Thymus (tissue), 11 donors: ENCODE data around the gene FAM114A1. TPM values are rescaled to one million over a fixed set of nuclear protein-coding genes. Genes with fewer than 3 reads are reported as not detected.
A peak's percentile ranks its signal among the peaks of the same experiment; 100 is the strongest.

Source experiments
- DNase-seq, 9 donors: peaks; one replicate each; pipeline ENCODE4 v3.0.0-alpha.2; 2013; ENCODE audit warnings: low spot score in 9 of 9, low read depth in 6 of 9, missing footprints in 1 of 9
- H3K27ac ChIP-seq, 2 donors: one replicate each; pipeline ENCODE4 v1.5.1; 2013; ENCODE audit warnings: control low read depth in 1 of 2, low read depth in 1 of 2, low read length in 1 of 2, mild to moderate bottlenecking in 1 of 2, moderate library complexity in 1 of 2
- H3K27me3 ChIP-seq, 2 donors: one replicate each; pipeline ENCODE4 v1.5.1; 2013; ENCODE audit warnings: low read length in 1 of 2; ENCODE audit not compliant: control insufficient read depth in 2 of 2, insufficient read depth in 1 of 2
- H3K36me3 ChIP-seq, 2 donors: one replicate each; pipeline ENCODE4 v1.5.1; 2013; ENCODE audit warnings: low read length in 1 of 2, mild to moderate bottlenecking in 1 of 2, moderate library complexity in 1 of 2; ENCODE audit not compliant: control insufficient read depth in 2 of 2, insufficient read depth in 2 of 2
- H3K4me1 ChIP-seq, 2 donors: one replicate each; pipeline ENCODE4 v1.5.1; 2013; ENCODE audit warnings: low read length in 2 of 2; ENCODE audit not compliant: control insufficient read depth in 2 of 2, insufficient read depth in 2 of 2
- H3K4me3 ChIP-seq, 2 donors: one replicate each; pipeline ENCODE4 v1.5.1; 2013; ENCODE audit warnings: low read length in 2 of 2, control low read depth in 1 of 2, mild to moderate bottlenecking in 1 of 2
- H3K9me3 ChIP-seq, 2 donors: one replicate each; pipeline ENCODE4 v1.5.1; 2013; ENCODE audit warnings: low read length in 1 of 2, mild to moderate bottlenecking in 1 of 2; ENCODE audit not compliant: control insufficient read depth in 2 of 2, insufficient read depth in 1 of 2
- WGBS: extraction: QIAGEN DNeasy Blood & Tissue Kit; methylation state at CpG from one replicate; pipeline ENCODE4 v1.1.7; 2013; 5-methylcytosine and 5-hydroxymethylcytosine counted together
- polyA plus RNA-seq: library from polyadenylated mRNA; stranded (reverse); fragments of 200-250 nt; gene quantifications from one replicate; pipeline ENCODE4 v1.2.3, GENCODE V29; 2013
- total RNA-seq: library from RNA; stranded (reverse); fragments of 120-200 nt; gene quantifications from one replicate; pipeline ENCODE4 v1.2.4, GENCODE V29; 2013
- donor health status: healthy.

The FAM114A1 gene
- total and polyA plus RNA-seq, 2 donors = 5.9 to 7.3 TPM

DNA sequence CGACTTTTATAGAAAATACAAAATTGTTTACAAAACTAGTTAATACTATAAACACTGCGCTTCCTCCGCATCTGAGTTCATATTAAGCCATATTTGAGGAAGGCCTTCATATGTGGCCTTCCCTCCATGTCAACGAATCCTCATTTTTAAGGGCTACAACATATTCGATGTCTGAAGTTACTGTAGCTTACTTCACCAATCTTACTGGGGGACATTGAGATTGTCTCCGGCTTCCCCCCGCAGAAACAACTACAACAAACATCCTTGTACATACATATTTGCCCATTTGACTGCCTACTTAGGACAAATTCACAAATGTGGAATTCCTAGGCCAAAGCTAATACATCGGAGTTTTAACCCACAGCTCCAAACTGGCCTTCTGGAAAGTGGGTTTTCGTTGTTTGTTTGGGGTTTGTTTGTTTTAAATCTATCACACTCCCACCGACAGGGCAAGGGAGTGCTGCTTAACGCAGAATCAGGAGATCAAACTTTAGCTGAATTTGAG, 581 bp upstream of the FAM114A1 start:
- WGBS = 66% methylated on average over 11 of the region's 11 CpGs
- DNase-seq = no peak

DNA sequence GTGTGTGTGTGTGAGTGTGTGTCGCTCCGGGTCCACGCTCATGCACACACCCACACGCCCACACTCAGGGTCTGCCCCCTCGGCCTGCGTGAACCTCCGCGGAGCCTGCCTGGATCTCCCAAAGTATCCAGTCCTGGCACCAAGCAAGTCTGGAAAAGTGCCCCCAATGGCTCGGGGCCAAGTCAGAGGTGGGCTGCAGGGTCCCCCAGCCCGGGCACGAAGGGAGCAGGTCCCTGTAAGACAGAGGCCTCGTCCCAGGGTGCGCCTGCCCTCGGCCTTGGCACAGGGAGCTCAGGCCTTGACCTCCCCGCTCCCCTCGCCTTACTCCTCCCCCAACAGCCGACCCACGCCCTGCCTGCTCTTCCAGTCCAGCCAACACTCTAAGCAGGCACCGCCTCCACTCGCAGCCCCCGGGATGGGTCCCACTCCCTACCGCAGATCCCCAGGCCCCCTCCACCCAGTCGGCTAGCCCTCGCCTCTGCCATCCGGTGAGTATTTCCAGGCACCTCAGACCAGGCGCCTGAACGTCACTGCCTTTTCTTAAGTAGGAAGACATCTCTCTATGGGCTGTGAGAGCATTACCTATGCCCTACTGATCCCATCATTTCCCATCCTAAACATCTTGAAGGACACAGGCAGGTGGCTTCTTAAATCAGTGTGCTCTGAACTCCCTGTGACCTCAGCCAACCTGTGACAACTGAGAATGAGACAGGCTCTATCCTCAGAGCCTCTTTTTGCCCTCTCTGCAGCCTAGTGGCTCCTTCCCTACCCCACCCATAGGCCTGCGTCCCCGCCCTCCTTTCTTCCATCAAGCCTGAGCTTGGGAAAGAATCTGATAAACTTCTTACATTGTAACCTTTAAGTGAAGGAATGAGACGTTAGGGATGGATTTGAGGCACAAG, 704 bp downstream of the FAM114A1 start:
- Histone ChIP-seq H3K27ac (peak overlapping the region; percentile 51 to 52), H3K4me3 (peak overlapping the region; percentile 42 to 49), H3K9me3 (no peaks in the 10 kb centered on the region), H3K27me3 (peaks cover 4 to 16% of the 10 kb centered on the region in 2 donors), H3K36me3 (no peaks in the 10 kb centered on the region), H3K4me1 (peaks cover 0 to 4% of the 10 kb centered on the region in 2 donors)
- DNase-seq = no peak
- 86% methylated on average over 30 of the region's 30 CpGs for WGBS

More for the DNA sequence above, 581 bp upstream of the FAM114A1 start:
- no peaks in the 10 kb centered on the region for H3K9me3 ChIP-seq
- peaks cover 0 to 4% of the 10 kb centered on the region in 2 donors for H3K4me1 ChIP-seq
- no peaks in the 10 kb centered on the region for H3K36me3 ChIP-seq
- H3K27me3 ChIP-seq = peaks cover 4 to 16% of the 10 kb centered on the region in 2 donors
- peak overlapping the region; percentile 15 to 41 for H3K27ac ChIP-seq
- H3K4me3 ChIP-seq = peak overlapping the region; percentile 20 to 49

DNA sequence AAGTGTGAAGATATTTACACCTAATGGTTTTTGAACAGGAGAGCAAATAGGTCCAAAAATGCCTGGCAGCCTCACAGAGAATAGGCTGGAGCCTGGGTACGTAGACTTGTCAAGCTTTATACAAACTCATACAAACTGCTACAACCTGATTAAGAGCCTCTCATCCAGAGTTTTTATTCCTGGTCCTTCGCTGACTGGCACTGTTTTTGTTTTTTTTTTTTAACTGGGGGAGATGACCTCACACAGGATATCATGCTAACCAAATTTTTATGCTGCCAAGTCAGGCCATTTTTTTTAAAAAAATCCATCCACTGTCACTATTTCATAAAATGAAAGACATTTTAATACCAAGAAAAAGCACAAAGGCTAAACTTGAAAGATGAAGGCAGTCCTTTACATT, 1.9 kb downstream of the FAM114A1 start:
- no peak overlapping the region for H3K4me3 ChIP-seq
- H3K27me3 ChIP-seq = peaks cover 4 to 16% of the 10 kb centered on the region in 2 donors
- peaks cover 0 to 4% of the 10 kb centered on the region in 2 donors for H3K4me1 ChIP-seq
- no peaks in the 10 kb centered on the region for H3K9me3 ChIP-seq
- no peak for DNase-seq
- H3K27ac ChIP-seq = no peak overlapping the region
- WGBS = 91% methylated on average over 2 of the region's 2 CpGs
- no peaks in the 10 kb centered on the region for H3K36me3 ChIP-seq

DNA sequence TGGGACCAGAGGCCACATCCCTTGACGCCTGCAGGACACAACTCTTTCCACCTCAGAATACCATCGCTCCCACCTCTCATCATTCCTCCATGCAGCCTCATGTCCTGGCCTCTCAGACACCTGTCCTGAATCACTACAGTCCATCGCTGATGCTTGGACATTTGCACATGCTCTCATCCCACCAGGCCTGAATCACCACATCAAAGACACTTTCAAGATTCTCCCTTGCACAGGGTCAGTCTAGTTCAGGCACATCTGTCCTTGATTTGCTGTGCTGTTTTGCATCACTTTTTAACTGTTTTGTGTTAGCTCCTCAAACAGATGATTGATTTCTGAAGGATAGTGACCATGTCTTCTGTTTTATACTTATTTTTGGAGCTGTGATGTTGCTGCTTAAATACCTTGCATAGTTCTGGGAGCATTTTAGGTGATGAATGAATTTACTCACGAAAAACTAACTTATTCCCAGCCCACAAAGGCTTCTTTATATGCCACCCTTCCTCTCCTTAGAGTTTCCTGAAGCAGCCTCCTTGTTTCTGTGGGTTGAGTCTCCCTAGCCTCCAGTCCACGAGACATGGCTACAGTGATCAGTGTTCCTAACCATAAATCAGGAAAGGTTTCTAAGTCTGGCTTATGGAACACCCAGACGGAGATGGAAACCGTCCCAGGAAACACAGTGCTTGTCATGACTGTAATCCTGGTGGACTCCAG, 2.6 kb downstream of the FAM114A1 start:
- no peaks in the 10 kb centered on the region for H3K36me3 ChIP-seq
- WGBS = 96% methylated on average over 7 of the region's 7 CpGs
- no peaks in the 10 kb centered on the region for H3K9me3 ChIP-seq
- DNase-seq = no peak
- peaks cover 0 to 4% of the 10 kb centered on the region in 2 donors for H3K4me1 ChIP-seq
- H3K27ac ChIP-seq = no peak overlapping the region
- H3K27me3 ChIP-seq = peaks cover 4 to 16% of the 10 kb centered on the region in 2 donors
- H3K4me3 ChIP-seq = no peak overlapping the region

DNA sequence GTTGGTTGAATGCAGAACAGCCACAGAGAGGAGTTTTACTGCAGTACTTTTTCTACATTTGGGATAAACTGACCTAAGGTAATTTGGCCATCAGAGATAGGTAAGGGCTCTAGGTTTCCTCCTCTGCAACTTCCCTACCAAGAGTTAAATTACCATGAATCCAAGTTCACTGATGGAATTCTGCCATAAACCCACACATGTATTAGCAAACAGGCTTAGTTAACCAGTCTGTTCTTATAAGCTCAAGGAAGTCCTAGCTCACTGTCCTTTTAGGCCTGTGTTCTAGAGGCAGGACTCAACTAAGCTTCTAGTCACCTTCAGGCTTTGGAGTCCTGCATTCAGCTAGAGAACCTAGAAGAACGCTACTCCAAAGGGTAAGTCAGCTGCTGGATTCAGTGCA, 4.0 kb downstream of the FAM114A1 start:
- Histone ChIP-seq H3K36me3 (no peaks in the 10 kb centered on the region), H3K9me3 (no peaks in the 10 kb centered on the region), H3K27ac (no peak overlapping the region), H3K4me1 (peaks cover 0 to 4% of the 10 kb centered on the region in 2 donors), H3K4me3 (no peak overlapping the region), H3K27me3 (peaks cover 4 to 16% of the 10 kb centered on the region in 2 donors)
- 100% methylated on average over 1 of the region's 1 CpG for WGBS
- DNase-seq = no peak

DNA sequence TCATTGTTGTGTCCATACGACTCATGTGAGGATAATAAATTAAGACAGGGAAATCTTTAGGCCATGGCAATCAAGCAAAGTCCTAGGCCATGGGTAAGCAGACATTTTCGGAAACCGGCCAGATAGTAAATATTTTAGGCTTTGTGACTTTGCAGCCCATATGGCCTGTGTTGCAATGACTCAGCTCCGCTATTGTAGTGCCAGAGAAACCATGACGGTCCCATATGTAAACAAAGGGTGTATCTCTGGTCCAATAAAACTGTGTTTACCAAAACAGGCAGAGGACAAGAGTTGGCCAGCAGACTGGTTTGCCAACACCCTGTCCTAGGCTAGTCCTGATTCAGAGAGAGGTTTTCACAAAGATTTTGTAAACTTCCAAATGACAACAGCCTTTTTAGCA, 5.0 kb downstream of the FAM114A1 start:
- DNase-seq = no peak
- no peak overlapping the region for H3K27ac ChIP-seq
- WGBS = 99% methylated on average over 5 of the region's 5 CpGs

DNA sequence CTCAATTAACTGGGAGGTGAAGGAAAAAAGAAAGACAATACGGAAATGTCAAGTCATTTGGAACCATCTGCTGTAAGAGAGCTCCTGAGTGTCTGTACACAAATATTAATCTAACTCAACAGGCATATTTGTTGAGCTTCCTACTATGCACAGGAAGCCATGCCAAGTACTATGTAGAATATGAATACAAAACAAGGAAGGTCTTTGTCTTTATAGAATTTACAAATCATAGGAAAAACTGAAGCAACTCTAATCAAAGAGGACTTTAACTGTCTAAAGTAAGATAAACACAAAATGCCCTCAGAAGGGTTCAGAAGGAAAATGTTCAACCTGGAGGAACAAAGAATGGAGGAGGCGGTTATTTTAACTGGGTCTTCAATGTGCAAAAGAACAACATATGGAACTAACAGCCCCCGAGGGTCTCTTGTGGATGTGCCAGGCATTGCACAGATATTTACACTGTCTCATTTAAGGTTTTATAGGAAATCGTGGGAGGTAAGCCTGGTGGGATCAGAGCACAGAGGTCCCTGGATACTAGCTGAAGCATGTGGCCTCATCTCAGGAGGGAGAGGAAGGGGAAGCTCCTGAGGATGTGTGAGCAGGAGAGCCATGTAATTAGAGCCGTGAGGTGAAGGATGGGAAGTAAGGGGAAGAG, 5.8 kb downstream of the FAM114A1 start:
- Histone ChIP-seq H3K4me3 (no peak overlapping the region), H3K9me3 (no peaks in the 10 kb centered on the region), H3K27ac (no peak overlapping the region), H3K27me3 (peaks cover 0 to 1% of the 10 kb centered on the region in 2 donors), H3K4me1 (no peaks in the 10 kb centered on the region), H3K36me3 (no peaks in the 10 kb centered on the region)
- no peak for DNase-seq
- 83% methylated on average over 5 of the region's 5 CpGs for WGBS

More for the DNA sequence above, 5.0 kb downstream of the FAM114A1 start:
- no peaks in the 10 kb centered on the region for H3K36me3 ChIP-seq
- H3K27me3 ChIP-seq = peaks cover 4 to 9% of the 10 kb centered on the region in 2 donors
- no peak overlapping the region for H3K4me3 ChIP-seq
- H3K4me1 ChIP-seq = no peaks in the 10 kb centered on the region
- no peaks in the 10 kb centered on the region for H3K9me3 ChIP-seq

DNA sequence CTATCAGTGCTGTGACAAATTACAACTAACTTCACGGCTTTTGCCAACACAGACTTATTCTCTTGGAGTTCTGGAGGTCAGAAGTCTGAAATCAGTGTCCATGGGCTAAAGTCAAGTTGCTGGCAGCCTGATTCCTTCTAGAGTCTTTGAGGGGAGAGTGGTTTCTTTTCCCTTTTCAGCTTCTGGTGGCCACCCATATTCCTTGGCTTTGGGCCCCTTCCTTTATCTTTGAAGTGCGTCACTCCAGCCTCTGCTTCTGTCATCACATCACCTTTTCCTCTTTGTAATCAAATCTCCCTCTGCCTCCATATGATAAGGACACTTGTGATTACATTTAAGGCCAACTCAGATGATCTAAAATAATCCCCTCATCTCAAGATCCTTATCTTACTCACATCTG, 9.0 kb downstream of the FAM114A1 start:
- H3K27ac ChIP-seq = no peak overlapping the region
- no peak for DNase-seq
- WGBS = 97% methylated on average over 2 of the region's 2 CpGs
- H3K9me3 ChIP-seq = no peaks in the 10 kb centered on the region
- no peaks in the 10 kb centered on the region for H3K36me3 ChIP-seq
- no peaks in the 10 kb centered on the region for H3K4me1 ChIP-seq
- no peaks in the 10 kb centered on the region for H3K27me3 ChIP-seq
- no peak overlapping the region for H3K4me3 ChIP-seq
